HL-60 (cell line): ENCODE results near the gene CIB4.

Source experiments
- POLR2AphosphoS5 ChIP-seq: IDR thresholded peaks from 2 replicates; pipeline ENCODE4 v1.6.1; 2012; ENCODE audit warnings: low read depth
- SPI1 ChIP-seq: IDR thresholded peaks from 2 replicates; pipeline ENCODE4 v1.6.1; 2012; ENCODE audit warnings: low read depth, mild to moderate bottlenecking, borderline replicate concordance
- TF ChIP-seq, protein P1 (sequence below): IDR thresholded peaks from one replicate; pipeline ENCODE4 v1.5.1; 2011; ENCODE audit warnings: low read length, control low read depth, inconsistent platforms; ENCODE audit not compliant: insufficient read depth

DNA sequence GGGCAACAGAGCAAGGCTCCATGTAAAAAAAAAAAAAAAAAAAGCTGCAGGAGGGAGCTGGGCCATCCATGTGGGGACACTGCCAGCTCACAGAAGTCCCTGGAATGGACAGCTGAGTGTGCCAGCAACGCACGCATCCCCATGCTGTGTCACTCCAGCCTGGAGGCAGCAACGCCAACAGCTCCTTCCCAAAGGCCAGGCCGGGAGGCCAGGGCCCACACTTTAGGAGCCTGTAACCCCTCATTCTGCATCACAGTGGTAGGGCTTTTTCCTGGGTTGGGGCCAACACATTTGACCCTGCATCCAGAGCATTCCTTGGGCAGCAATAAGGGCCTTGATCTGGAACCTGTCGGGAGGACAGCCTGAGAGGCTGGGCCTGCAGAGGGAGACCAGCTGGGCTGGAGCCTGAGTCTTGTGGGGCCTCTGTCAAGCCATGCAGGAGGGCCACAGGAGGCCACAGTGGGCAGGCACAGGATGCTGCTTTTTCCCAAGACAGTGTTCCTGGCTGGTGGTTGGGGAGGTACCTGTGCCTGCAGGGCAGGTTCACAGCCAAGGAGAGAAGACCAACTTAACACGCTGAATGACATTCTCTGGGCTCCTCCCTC lies 34.6 kb upstream of the CIB4 start:
- TF ChIP-seq, protein P1, sequence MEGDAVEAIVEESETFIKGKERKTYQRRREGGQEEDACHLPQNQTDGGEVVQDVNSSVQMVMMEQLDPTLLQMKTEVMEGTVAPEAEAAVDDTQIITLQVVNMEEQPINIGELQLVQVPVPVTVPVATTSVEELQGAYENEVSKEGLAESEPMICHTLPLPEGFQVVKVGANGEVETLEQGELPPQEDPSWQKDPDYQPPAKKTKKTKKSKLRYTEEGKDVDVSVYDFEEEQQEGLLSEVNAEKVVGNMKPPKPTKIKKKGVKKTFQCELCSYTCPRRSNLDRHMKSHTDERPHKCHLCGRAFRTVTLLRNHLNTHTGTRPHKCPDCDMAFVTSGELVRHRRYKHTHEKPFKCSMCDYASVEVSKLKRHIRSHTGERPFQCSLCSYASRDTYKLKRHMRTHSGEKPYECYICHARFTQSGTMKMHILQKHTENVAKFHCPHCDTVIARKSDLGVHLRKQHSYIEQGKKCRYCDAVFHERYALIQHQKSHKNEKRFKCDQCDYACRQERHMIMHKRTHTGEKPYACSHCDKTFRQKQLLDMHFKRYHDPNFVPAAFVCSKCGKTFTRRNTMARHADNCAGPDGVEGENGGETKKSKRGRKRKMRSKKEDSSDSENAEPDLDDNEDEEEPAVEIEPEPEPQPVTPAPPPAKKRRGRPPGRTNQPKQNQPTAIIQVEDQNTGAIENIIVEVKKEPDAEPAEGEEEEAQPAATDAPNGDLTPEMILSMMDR: no peak
- TF ChIP-seq SPI1 (no peak), POLR2AphosphoS5 (no peak)
